CD14-positive monocyte (primary cell): ENCODE measurements around the gene SV2B. TPM values are rescaled to one million over a fixed set of nuclear protein-coding genes. Genes with fewer than 3 reads are reported as not detected.

Source experiments
- DNase-seq, 3 donors: peaks; one replicate each; pipeline ENCODE4 v3.0.0-alpha.2; 2011 to 2022
- H2AFZ ChIP-seq: 2 replicates; pipeline ENCODE4 v1.6.0; 2012; ENCODE audit warnings: mild to moderate bottlenecking, low read depth, low read length, inconsistent platforms; ENCODE audit not compliant: insufficient read depth, poor library complexity, severe bottlenecking
- H3K27ac ChIP-seq, 2 donors: 1 replicate in 1 of 2; 2 replicates in 1 of 2; pipeline ENCODE4 v1.5.1; 2012 to 2013; ENCODE audit warnings: low read length in 2 of 2, control low read depth in 1 of 2, inconsistent platforms in 1 of 2, low read depth in 1 of 2, mild to moderate bottlenecking in 1 of 2
- H3K27me3 ChIP-seq, 2 donors: one replicate each; pipeline versions ENCODE4 v1.6.0 to v1.6.1; 2011 to 2013; ENCODE audit warnings: low read length in 2 of 2; ENCODE audit not compliant: control insufficient read depth in 2 of 2, insufficient read depth in 2 of 2
- H3K36me3 ChIP-seq, 2 donors: replicated peaks in 1 of 2; 1 replicate in 1 of 2; 2 replicates in 1 of 2; pipeline versions ENCODE4 v1.5.1 to v1.6.1; 2012 to 2013; ENCODE audit warnings: low read length in 2 of 2, control low read depth in 1 of 2, inconsistent platforms in 1 of 2, mild to moderate bottlenecking in 1 of 2; ENCODE audit not compliant: insufficient read depth in 2 of 2, control insufficient read depth in 1 of 2
- H3K4me1 ChIP-seq, 2 donors: 1 replicate in 1 of 2; 2 replicates in 1 of 2; pipeline versions ENCODE4 v1.5.1 to v1.6.1; 2012 to 2013; ENCODE audit warnings: low read length in 2 of 2, control low read depth in 1 of 2, inconsistent platforms in 1 of 2, mild to moderate bottlenecking in 1 of 2, moderate library complexity in 1 of 2; ENCODE audit not compliant: insufficient read depth in 2 of 2, control insufficient read depth in 1 of 2
- H3K4me2 ChIP-seq: replicated peaks from 2 replicates; pipeline ENCODE3; 2012; ENCODE audit warnings: low read length, moderate library complexity, mild to moderate bottlenecking; ENCODE audit not compliant: poor library complexity, severe bottlenecking; ENCODE audit errors: extremely low read depth
- H3K4me3 ChIP-seq, 3 experiments: fragments of 200-600 bp in 1 of 3; sonication (generic) in 1 of 3; replicated peaks in 1 of 3; 1 replicate in 2 of 3; 2 replicates in 1 of 3; pipeline ENCODE4 v1.5.1; 2011 to 2013; ENCODE audit warnings: low read length in 3 of 3, mild to moderate bottlenecking in 3 of 3, control low read depth in 2 of 3, low read depth in 2 of 3, inconsistent platforms in 1 of 3, moderate library complexity in 1 of 3
- H3K79me2 ChIP-seq: 2 replicates; pipeline ENCODE4 v1.6.0; 2012; ENCODE audit warnings: mild to moderate bottlenecking, control low read depth, inconsistent platforms, low read length, moderate library complexity; ENCODE audit not compliant: insufficient read depth
- H3K9ac ChIP-seq: 2 replicates; pipeline ENCODE4 v1.6.0; 2017; ENCODE audit warnings: low read length, mild to moderate bottlenecking; ENCODE audit not compliant: insufficient read depth, poor library complexity, severe bottlenecking
- H3K9me3 ChIP-seq, 2 donors: replicated peaks in 1 of 2; 1 replicate in 1 of 2; 2 replicates in 1 of 2; pipeline versions ENCODE4 v1.5.1 to v1.6.1; 2012 to 2013; ENCODE audit warnings: low read length in 2 of 2, control low read depth in 1 of 2; ENCODE audit not compliant: control insufficient read depth in 1 of 2, insufficient read depth in 1 of 2
- H4K20me1 ChIP-seq: 2 replicates; pipeline ENCODE4 v1.6.0; 2012; ENCODE audit warnings: mild to moderate bottlenecking, low read length, control low read depth, moderate library complexity; ENCODE audit not compliant: insufficient read depth
- H3K27ac Mint-ChIP-seq, 7 donors: one replicate each; pipeline ENCODE4 v1.8.0; 2020; ENCODE audit warnings: mild to moderate bottlenecking in 7 of 7, mixed read lengths in 7 of 7, moderate library complexity in 6 of 7, inconsistent platforms in 2 of 7
- H3K27me3 Mint-ChIP-seq, 3 donors: one replicate each; pipeline ENCODE4 v1.8.0; 2021 to 2022; ENCODE audit warnings: low read depth in 3 of 3, mild to moderate bottlenecking in 3 of 3, mixed read lengths in 3 of 3, moderate library complexity in 3 of 3, inconsistent platforms in 1 of 3
- H3K36me3 Mint-ChIP-seq, 2 donors: one replicate each; pipeline ENCODE4 v1.8.0; 2020; ENCODE audit warnings: mixed read lengths in 2 of 2, inconsistent platforms in 1 of 2, mild to moderate bottlenecking in 1 of 2
- H3K4me1 Mint-ChIP-seq: one replicate; pipeline ENCODE4 v1.8.0; 2020; ENCODE audit warnings: mild to moderate bottlenecking, mixed read lengths
- H3K4me3 Mint-ChIP-seq, 2 donors: one replicate each; pipeline ENCODE4 v1.8.0; 2020; ENCODE audit warnings: mild to moderate bottlenecking in 2 of 2, mixed read lengths in 2 of 2, moderate library complexity in 1 of 2
- H3K9me3 Mint-ChIP-seq, 7 donors: one replicate each; pipeline ENCODE4 v1.8.0; 2020 to 2022; ENCODE audit warnings: mixed read lengths in 7 of 7, mild to moderate bottlenecking in 6 of 7, moderate library complexity in 6 of 7, inconsistent platforms in 2 of 7
- whole genome bisulfite sequencing: methylation state at CpG from one replicate; pipeline ENCODE4 v1.1.5; 2013; ENCODE audit warnings: missing lambda C conversion rate; ENCODE audit not compliant: insufficient coverage; 5-methylcytosine and 5-hydroxymethylcytosine counted together
- intact Hi-C, 2 donors: fragments of 100-400 bp; cut with micrococcal nuclease; formaldehyde crosslinking; loops; one replicate each; pipeline versions ENCODE4 v1.15.0 to v1.15.1; 2023
- polyA plus RNA-seq, 3 donors: library from polyadenylated mRNA; depleted of rRNA in 1 of 3; unstranded in 2 of 3; stranded (reverse) in 1 of 3; fragments of 300-500 nt in 2 of 3; fragments of >200 nt in 1 of 3; fragmentation: Illumina TruSeq in 2 of 3; gene quantifications; 1 replicate in 2 of 3; 2 replicates in 1 of 3; pipeline ENCODE4 v1.2.3, GENCODE V29; 2012 to 2021
- TF ChIP-seq, protein P1 (sequence below): fragments of 200-600 bp; IDR thresholded peaks from one replicate; pipeline ENCODE4 v1.8.0; 2022; ENCODE audit warnings: antibody characterized with exemption, mild to moderate bottlenecking

SV2B gene
- polyA plus RNA-seq, 3 donors: not detected

DNA sequence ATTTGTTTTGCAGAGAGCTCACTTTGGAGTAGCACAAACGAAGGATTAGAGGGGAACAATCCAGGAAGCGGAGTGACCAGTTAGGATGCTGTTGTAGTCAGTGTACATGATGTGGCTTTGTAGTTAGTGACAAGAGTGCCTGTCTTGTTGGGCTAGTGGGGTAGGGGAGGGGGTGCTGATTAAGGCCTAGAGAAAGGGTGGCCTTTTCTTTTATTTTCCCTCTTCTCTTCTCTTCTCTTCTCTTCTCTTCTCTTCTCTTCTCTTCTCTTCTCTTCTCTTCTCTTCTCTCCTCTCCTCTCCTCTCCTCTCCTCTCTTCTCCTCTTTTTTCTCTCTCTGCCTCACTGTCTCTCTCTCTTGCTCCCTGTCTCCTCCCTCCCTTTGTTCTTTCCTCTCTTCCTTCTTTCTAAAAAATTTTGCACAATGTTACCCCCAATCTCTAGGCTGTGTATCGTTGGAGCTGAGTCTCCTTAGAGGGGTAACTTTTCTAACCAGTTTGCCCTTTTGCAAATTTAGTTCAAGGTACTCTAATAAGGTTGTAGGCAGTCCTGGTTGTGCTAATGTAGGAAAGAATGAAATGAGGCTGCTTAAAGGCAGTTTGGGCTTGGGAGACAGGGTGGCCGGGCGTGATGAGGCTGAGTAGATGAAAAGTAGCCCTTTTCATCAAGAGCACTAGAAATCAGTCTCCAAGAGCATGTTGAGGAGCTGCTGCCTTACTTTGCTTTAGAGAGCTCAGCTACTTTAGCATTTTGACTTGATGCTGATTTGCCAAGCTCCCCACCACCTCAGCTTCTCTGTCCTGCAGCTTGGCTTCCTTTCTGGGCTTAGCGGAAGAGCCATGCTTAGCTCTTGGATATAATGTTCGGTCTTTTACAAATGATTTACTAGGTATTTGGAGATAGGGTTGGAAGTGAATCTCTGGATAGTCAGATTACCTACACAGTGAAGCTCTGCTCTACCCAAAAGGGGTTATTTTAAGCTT is 58.6 kb downstream of the SV2B start:
- intact Hi-C loops: no loop called here
- no peaks in the 10 kb centered on the region for H3K9me3 ChIP-seq
- peaks cover 0 to 9% (median 2%) of the 10 kb centered on the region in 7 donors for H3K9me3 Mint-ChIP-seq

DNA sequence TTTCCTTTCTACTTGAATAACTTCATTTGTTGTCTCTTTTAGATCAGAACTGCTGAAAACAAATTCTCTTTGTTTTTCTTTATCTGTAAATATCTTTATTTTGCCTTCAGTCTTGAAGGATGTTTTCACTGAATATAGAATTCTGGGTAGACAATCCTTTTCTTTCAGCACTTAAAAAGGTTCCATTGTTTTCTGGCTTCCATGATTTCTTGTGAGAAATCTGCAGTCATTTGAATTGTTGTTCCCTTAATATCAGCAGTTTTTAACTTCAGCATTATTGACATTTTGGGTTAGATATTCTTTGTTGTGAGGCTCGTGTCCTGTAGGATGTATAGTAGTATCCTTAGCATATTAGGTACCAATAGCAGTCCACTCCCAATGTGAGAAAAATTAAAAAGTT is 65.8 kb downstream of the SV2B start:
- no peak for DNase-seq
- Histone ChIP-seq H3K27ac (no peak overlapping the region), H4K20me1 (no peaks in the 10 kb centered on the region), H3K4me2 (no peak overlapping the region), H3K36me3 (no peaks in the 10 kb centered on the region), H3K4me1 (no peaks in the 10 kb centered on the region), H3K27me3 (peaks cover 0 to 9% of the 10 kb centered on the region in 2 donors), H3K9me3 (peaks cover 10 to 15% of the 10 kb centered on the region in 2 donors), H3K9ac (no peak overlapping the region), H3K4me3 (no peak overlapping the region), H2AFZ (no peak overlapping the region), H3K79me2 (no peaks in the 10 kb centered on the region)
- WGBS: no CpG with 5 or more reads among the region's 1 CpG
- Mint-ChIP-seq H3K9me3 (peaks cover 9 to 36% (median 28%) of the 10 kb centered on the region in 7 donors), H3K4me1 (no peaks in the 10 kb centered on the region), H3K27ac (no peak overlapping the region), H3K27me3 (peaks cover 5 to 14% (median 9%) of the 10 kb centered on the region in 3 donors), H3K4me3 (no peak overlapping the region), H3K36me3 (no peaks in the 10 kb centered on the region)
- intact Hi-C loops: no loop called here
- TF ChIP-seq, protein P1, sequence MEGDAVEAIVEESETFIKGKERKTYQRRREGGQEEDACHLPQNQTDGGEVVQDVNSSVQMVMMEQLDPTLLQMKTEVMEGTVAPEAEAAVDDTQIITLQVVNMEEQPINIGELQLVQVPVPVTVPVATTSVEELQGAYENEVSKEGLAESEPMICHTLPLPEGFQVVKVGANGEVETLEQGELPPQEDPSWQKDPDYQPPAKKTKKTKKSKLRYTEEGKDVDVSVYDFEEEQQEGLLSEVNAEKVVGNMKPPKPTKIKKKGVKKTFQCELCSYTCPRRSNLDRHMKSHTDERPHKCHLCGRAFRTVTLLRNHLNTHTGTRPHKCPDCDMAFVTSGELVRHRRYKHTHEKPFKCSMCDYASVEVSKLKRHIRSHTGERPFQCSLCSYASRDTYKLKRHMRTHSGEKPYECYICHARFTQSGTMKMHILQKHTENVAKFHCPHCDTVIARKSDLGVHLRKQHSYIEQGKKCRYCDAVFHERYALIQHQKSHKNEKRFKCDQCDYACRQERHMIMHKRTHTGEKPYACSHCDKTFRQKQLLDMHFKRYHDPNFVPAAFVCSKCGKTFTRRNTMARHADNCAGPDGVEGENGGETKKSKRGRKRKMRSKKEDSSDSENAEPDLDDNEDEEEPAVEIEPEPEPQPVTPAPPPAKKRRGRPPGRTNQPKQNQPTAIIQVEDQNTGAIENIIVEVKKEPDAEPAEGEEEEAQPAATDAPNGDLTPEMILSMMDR: no peak

More for the DNA sequence above, 58.6 kb downstream of the SV2B start:
- no peak for DNase-seq
- Histone ChIP-seq H3K9ac (no peak overlapping the region), H3K4me2 (no peak overlapping the region), H4K20me1 (no peaks in the 10 kb centered on the region), H3K4me1 (no peaks in the 10 kb centered on the region), H3K4me3 (no peak overlapping the region), H3K79me2 (no peaks in the 10 kb centered on the region), H3K27ac (no peak overlapping the region), H3K36me3 (no peaks in the 10 kb centered on the region), H3K27me3 (peaks cover 4 to 9% of the 10 kb centered on the region in 2 donors), H2AFZ (no peak overlapping the region)
- WGBS: 100% methylated on average over 2 of the region's 7 CpGs
- Mint-ChIP-seq H3K4me1 (no peaks in the 10 kb centered on the region), H3K4me3 (no peak overlapping the region), H3K27ac (no peak overlapping the region), H3K27me3 (peaks cover 17 to 21% (median 18%) of the 10 kb centered on the region in 3 donors), H3K36me3 (no peaks in the 10 kb centered on the region)
- TF ChIP-seq, protein P1: no peak
